Dermis blood vessel endothelial cell (primary cell): ENCODE results near the gene C20orf204. TPM values are rescaled to one million over a fixed set of nuclear protein-coding genes. Genes with fewer than 3 reads are reported as not detected.

Experiments
- DNase-seq: peaks from one replicate; pipeline ENCODE4 v3.0.0; 2010
- total RNA-seq: library from RNA; depleted of rRNA; stranded (reverse); fragments of >200 nt; gene quantifications from 2 replicates; pipeline ENCODE4 v1.2.3, GENCODE V29; 2014

C20orf204 gene
- total RNA-seq, 1 donor from 2014 or later = 11.2 TPM

- peak; percentile 58 for DNase-seq
Measured at GRCh38 chr20:64056889-64057627, 21.1 kb downstream of the C20orf204 start.

DNA sequence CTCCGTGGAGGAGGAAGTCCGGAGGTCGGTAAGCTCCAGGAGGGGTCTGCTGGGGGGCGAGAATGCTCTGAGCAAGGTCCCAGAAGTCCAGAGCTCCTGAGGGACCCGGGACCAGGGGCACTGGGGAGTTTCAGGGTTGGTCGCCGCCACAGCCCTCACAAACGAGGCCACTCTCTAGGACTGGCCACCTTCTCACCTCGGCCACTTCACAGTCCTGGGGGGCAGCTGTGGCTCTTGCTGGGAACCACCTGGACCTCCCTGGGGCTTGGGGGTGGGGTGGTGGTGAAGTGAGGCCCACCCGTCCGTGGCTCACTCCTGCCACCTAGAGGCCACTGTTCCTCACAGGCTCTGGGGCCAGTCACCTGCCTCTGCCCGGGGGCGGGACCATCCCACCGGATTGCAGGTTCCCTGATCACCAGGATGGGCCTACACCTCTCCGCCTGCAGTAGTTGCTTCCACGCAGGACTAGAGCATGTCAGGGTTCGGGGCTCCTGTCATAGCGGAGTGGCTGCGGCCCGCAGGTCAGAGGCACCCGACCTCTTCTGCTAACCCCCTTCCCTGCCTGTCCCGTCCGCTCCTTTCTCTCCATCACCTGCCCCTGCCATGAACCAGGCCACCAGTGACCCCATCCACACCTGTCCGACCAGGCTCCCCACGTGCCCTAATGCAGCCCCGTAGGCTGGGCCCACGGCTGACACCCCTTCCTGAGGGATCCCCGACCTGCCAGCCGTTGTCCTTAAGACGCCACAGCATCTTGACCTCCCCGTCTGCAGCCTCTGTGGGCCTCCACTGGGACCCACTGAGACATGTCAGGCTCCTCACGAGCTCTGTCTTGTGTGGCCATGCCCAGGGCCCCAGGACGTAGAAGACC lies 21.9 kb downstream of the C20orf204 start:
- peak; percentile 90 for DNase-seq

DNA sequence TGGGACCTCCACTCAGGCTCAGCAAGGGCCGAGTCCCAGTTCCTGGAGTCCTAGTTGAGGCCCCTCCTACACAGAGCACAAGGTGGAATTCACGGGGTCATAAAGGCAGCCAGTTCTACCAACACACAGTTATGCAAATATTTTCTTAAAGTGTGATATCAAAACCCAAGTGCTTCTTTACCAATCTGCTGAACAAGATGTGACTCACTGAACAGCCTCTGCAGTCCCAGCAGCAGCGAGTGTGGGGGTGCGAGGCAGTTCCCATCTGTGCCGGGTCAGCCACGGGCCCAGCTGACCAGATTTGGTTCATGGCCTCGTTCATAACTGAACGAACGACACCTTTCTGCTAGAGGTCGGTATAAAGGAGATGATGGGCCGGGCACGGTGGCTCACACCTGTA lies 22.6 kb downstream of the C20orf204 start:
- no peak for DNase-seq

DNA sequence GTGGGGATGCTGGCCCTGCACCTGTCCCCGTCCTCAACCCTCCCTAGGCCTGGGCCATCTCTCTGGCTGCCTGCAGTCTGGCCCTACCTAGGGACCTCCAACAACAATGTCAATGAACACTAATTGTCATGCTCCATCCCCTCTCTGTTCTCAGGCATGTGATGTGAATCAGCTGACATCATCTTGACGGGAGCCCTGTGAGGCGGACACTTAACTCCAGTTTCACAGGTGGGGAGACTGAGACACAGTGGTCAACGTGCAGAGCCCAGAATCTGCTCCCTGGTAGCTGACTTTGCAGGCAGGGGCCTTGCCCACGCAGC lies 26.3 kb downstream of the C20orf204 start:
- no peak for DNase-seq

DNA sequence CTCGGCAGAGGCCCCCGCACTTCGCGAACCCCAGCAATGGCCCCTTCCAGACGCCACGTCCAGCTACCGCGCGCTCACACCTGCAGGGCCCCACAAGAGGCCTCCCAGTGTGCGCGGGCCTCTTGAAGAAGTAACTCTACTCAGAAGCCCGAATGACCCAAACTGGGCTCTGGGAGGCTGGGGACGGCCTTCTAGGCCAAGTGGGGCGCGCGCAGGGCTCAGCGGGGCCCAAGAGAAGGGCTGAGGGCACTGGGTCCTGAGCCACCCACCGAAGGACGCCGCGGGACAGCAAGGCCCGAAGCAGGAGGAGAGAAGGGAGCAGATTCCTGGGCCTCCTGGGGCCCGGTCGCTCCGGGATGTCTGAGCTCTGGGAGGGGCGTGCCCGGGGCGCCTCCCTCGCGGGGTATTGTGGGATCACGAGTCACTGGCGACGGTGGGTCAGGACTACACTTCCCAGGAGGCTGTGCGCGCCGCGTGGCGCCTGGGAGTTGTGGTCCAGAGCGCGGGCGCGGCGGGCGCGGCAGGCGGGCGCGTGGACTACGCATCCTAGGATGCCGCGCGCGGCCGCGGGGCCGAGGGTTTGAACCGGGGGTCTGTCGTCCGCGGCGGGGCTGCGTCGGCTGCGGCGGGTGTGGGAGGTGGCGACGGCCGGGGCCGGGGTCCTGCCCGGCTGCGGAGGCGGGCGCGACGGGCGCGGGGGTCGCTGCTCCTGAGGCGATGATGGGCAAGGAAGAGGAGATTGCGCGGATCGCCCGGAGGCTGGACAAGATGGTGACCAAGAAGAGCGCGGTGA lies 26.8 kb downstream of the C20orf204 start, which contains the start of gene TCEA2:
Gene TCEA2 (plus strand): TSS at position 603 of the 793 bp plus-strand sequence. CDS start 115 bp downstream, at position 718.
- DNase-seq = peak; percentile 97

GRCh38 chr20:64063389-64064144 lies 27.6 kb downstream of the C20orf204 start:
- DNase-seq = no peak

DNA sequence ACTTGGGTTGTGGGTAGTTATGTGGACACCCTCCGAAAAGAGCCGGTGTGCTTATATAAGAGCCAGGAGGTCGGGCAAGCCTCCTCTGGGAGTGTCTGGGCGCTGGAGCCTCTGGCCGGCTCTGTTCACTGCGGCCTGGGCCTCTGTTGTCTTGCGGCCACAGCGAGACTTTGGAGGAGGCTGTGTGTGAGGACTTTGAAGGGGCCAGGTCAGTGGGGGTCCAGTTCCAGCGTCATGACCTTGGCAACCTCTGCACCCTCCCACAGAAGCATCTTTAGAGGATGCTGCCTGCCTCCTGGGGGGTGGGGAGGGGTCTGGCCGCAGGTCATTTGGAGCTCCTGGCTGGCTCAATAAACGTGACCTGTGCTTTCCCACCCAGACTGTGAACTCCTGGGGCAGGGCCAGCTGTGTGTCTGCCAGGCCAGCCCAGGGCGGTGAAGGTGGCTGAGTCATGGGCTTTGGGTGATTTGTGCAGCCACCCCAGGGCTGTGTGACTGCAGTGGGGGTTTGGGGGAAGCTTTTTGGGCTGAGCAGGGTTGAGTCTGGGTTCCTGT lies 28.2 kb downstream of the C20orf204 start:
- DNase-seq = no peak

DNA sequence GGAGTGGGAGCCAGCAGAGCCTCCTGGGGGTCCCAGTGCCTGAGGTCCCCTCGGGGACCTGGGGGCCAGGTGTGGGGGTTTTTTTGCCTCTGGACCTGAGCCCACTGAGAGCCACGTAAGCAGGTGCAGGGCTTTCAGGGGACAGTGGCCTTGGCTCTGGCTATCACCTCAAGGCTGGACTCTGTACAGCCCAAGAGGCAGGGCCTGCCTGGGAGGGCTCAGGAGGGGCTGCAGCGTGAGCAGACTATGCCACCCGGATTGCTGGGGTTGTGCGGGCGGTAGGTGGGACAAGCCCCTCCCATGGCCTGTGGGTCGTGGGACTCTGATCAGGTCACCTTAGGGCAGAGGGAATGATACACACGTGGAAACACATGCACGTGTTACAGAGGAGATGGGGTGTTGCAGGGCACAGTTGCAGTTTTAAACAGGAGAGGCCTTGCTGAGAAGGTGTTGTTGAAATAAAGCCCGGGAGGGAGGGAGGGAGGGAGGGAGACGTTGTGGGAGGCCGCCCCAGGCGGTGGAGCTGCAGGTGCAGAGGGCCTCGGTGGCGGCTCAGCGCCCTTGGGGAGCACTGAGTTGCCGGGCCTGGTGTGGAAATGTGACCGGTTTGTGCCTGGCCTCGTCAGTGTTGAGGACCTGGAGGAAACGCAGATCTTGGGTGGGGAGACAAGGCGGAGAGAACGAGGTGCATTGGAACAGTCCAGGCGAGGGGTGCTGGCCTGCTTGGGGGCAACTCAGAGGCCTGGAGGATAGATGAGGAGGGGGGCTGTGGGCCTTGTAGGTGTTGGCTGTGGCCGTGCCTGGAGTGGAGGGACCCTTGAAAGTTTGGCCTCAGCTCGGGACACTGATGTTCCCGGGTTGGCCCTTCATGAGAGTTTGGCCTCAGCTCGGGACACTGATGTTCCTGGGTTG lies 29.3 kb downstream of the C20orf204 start:
- no peak for DNase-seq

- DNase-seq = no peak
Measured at GRCh38 chr20:64065974-64066343, 30.0 kb downstream of the C20orf204 start.

GRCh38 chr20:64067005-64067632 lies 31.1 kb downstream of the C20orf204 start:
- no peak for DNase-seq

- DNase-seq = no peak
Measured at GRCh38 chr20:64067733-64068307, 31.8 kb downstream of the C20orf204 start.

GRCh38 chr20:64068386-64069208 lies 32.6 kb downstream of the C20orf204 start:
- DNase-seq = no peak

DNA sequence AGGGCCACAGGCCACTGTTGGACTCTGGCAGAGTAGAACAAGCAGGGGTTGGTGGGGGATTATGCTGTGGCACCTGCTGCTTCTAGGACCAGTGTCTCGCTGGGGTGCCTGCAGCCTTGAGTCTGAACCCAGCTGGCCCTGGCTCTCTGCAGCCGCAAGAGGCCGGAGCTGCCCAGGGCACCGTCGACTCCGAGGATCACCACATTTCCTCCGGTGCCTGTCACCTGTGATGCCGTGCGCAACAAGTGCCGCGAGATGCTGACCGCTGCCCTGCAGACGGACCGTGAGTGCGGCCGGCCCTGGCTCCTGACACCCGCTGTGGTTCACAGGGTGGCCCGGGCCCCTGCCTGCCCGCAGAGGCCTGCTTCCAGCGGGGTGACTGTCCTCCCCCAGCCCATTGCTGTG lies 33.2 kb downstream of the C20orf204 start:
- DNase-seq = no peak

DNA sequence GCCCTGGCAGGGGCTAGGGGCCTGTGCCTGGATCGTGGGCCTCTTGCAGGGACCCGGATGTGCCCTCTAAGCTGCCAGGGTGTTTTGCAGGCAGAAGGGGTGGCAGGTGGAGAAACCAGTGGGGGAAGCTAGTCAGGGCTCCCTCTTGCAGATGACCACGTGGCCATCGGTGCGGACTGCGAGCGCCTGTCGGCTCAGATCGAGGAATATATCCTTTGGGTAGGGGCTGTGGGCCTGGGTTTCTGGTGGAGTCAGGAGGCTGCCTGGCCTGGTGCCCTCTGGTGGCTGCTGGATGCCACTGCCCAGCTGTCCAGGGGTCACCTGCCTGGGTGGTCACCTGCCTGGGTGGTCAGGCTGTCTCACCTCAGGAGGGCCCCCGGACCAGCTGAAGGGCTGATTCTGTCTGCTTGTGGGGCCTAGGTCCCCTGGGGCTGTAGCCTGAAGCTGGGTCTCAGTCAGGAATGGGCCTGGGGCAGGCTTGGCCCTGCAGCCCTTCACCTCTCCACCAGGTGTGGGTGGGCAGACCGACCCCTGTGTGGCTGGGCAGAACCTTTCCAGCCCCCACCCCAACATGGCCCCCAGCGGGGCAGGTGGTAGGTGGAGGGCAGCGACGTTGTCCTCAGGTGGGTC lies 33.7 kb downstream of the C20orf204 start:
- peak; percentile 68 for DNase-seq

- DNase-seq = no peak
Measured at GRCh38 chr20:64070244-64070993, 34.4 kb downstream of the C20orf204 start.

GRCh38 chr20:64071341-64072332 lies 35.7 kb downstream of the C20orf204 start:
- DNase-seq = no peak
